Panc1 (cell line): ENCODE data around the gene HTT.

Experiments
- POLR2AphosphoS5 ChIP-seq: IDR thresholded peaks from 2 replicates; pipeline ENCODE4 v1.6.1; 2012; ENCODE audit warnings: mild to moderate bottlenecking, low read depth, low read length, moderate library complexity
- TF ChIP-seq, protein P1 (sequence below): fragments of 450-650 bp; IDR thresholded peaks from 2 replicates; pipeline ENCODE4 v1.5.1; 2017; ENCODE audit warnings: mild to moderate bottlenecking

DNA sequence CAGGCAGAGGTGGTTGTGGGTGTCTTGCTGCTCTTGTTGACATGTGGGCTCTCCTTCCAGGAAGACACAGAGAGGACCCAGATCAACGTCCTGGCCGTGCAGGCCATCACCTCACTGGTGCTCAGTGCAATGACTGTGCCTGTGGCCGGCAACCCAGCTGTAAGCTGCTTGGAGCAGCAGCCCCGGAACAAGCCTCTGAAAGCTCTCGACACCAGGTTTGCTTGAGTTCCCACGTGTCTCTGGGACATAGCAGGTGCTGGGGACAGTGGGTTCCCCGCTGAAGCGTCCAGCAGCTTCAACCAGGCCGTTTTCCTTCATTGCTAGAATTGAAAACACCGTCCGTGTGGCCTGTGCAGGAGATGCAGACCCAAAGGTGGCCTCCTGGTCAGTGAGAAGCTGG, 148.9 kb downstream of the HTT start:
- TF ChIP-seq, protein P1, sequence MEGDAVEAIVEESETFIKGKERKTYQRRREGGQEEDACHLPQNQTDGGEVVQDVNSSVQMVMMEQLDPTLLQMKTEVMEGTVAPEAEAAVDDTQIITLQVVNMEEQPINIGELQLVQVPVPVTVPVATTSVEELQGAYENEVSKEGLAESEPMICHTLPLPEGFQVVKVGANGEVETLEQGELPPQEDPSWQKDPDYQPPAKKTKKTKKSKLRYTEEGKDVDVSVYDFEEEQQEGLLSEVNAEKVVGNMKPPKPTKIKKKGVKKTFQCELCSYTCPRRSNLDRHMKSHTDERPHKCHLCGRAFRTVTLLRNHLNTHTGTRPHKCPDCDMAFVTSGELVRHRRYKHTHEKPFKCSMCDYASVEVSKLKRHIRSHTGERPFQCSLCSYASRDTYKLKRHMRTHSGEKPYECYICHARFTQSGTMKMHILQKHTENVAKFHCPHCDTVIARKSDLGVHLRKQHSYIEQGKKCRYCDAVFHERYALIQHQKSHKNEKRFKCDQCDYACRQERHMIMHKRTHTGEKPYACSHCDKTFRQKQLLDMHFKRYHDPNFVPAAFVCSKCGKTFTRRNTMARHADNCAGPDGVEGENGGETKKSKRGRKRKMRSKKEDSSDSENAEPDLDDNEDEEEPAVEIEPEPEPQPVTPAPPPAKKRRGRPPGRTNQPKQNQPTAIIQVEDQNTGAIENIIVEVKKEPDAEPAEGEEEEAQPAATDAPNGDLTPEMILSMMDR = no peak
- TF ChIP-seq POLR2AphosphoS5 = no peak
